ENCODE data around the gene MRGPRX2. TPM values are rescaled to one million over a fixed set of nuclear protein-coding genes. Genes with fewer than 3 reads are reported as not detected.

MRGPRX2 gene
- total RNA-seq, 2 experiments from 2014 or later: not detected

DNA sequence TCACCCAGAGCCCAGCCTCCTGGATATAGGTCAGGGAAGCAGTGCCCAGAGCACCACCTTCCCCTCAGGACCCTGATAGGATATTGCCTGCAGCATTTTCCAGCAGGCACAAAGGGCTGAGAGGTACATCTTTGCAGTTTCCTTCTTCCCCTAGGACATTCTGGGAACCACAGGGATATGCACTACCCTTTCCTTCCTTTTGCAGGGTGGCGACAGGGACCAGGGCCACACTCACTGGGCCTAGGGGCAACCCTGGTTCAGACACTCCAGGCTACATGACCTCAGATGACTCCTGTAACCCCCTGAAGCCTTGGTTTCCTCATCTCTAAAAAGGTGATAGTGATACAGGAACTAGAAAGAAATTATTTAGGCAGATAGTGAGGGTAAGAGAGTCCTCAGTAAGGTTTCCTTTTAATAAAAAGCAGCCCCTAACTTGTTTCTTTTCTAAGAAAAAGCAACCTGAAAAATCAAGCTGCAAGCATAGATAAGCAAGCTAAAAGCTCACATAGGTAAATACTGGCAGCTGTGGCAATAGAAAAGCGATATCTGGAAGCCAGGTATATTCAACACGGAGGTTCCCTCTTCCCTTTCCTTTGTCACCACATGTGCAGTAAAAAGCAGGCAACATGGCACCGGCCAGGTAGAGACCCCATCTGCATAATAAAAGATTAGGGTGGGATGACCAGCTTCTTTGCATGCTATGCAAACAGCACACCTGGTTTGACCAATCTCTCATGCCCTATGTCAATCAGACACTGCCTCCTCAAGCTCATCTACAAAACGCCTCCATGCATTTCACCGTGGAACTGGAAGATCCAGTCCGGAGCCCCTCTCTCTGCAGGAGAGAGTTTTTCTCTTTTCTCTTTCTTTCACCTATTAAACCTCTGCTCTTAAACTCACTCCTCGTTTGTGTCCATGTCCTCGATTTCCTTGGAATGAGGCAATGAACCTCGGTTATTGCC, 13.2 kb upstream of the MRGPRX2 start:
- no peak overlapping the region for H3K27ac Mint-ChIP-seq
- no peaks in the 10 kb centered on the region for H3K36me3 Mint-ChIP-seq
- peaks cover 11% of the 10 kb centered on the region for H3K9me3 Mint-ChIP-seq
- no peak for DNase-seq
- no peak overlapping the region for H3K4me3 Mint-ChIP-seq
- ChIA-PET CTCF (interaction anchor here (0.7 to 7.9 kb wide), 6 partner anchors 6 to 484 kb away, joined by 3 to 55 read pairs (median 4); partner anchors contain the start of genes MRGPRX2 and ZDHHC13), POLR2A (no interaction called here)
- H3K4me1 Mint-ChIP-seq (ENCODE audit: low read depth): peaks cover 4% of the 10 kb centered on the region
- intact Hi-C loops (cut with micrococcal nuclease): loop anchor here (5.0 to 10.0 kb wide), 3 partner anchors 101 to 829 kb away; no protein-coding TSS in a partner anchor
- peaks cover 3% of the 10 kb centered on the region for H3K27me3 Mint-ChIP-seq

DNA sequence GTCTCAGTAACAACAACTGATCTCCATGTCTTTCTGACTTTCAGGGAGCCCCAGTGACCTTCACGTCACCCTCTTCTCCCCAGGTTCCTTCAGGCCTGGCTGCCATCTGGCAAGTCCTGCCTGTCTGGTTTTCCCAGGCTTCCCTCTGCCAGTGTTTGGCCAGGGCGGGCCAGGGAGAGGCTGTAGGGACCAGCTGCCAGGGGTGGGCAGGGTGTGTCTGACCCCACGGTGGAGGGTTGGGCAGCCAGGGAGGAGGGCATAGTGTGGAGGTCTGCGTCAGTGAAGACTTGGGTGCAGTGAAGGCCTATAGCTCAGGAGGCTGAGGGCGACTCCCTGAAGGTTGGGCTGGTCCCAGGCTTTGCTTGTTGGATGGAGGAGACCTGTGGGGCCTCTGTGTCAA, 11.9 kb upstream of the MRGPRX2 start:
- H3K4me3 Mint-ChIP-seq: no peak overlapping the region
- ChIA-PET POLR2A (no interaction called here), CTCF (interaction anchor here (0.9 to 7.9 kb wide), 6 partner anchors 7 to 488 kb away, joined by 3 to 55 read pairs (median 21); partner anchors contain the start of gene MRGPRX2)
- intact Hi-C loops (cut with micrococcal nuclease): loop anchor here (5.0 to 10.0 kb wide), 3 partner anchors 102 to 830 kb away; no protein-coding TSS in a partner anchor
- peaks cover 16% of the 10 kb centered on the region for H3K9me3 Mint-ChIP-seq
- H3K27me3 Mint-ChIP-seq: peaks cover 3% of the 10 kb centered on the region
- no peaks in the 10 kb centered on the region for H3K36me3 Mint-ChIP-seq
- H3K4me1 Mint-ChIP-seq (ENCODE audit: low read depth): peaks cover 4% of the 10 kb centered on the region
- DNase-seq: no peak
- H3K27ac Mint-ChIP-seq: no peak overlapping the region

DNA sequence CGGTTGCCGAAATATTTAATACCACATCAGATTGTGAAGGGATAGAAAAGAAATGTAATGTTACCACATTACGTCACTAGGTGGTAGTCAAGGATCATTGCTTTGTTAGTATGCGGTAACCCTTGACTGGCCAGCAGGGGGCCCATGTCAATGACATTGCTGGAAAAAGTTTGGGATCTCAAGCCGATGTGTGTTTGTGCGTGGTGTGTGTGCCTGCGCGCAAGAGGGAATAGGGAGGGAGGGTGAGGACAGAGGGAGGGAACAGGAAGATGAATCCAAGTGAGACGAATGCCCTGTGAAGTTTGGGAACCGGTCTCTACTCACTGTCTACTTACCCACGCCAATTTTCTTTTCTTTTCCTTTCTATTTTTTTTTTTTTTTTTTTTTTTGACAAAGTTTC, 10.7 kb upstream of the MRGPRX2 start:
- Mint-ChIP-seq H3K36me3 (no peaks in the 10 kb centered on the region), H3K4me1 (ENCODE audit: low read depth) (peaks cover 4% of the 10 kb centered on the region), H3K9me3 (peaks cover 16% of the 10 kb centered on the region), H3K27ac (no peak overlapping the region), H3K4me3 (peak overlapping the region; percentile 19), H3K27me3 (peaks cover 3% of the 10 kb centered on the region)
- POLR2A ChIA-PET: no interaction called here
- CTCF ChIA-PET: interaction anchor here (0.6 to 7.9 kb wide), 31 partner anchors 8 to 672 kb away, joined by 3 to 55 read pairs (median 4); partner anchors contain the start of genes MRGPRX2 and ZDHHC13
- intact Hi-C loops (cut with micrococcal nuclease): loop anchor here (1.0 to 10.0 kb wide), 5 partner anchors 104 to 831 kb away; no protein-coding TSS in a partner anchor
- DNase-seq: peak; percentile 69

DNA sequence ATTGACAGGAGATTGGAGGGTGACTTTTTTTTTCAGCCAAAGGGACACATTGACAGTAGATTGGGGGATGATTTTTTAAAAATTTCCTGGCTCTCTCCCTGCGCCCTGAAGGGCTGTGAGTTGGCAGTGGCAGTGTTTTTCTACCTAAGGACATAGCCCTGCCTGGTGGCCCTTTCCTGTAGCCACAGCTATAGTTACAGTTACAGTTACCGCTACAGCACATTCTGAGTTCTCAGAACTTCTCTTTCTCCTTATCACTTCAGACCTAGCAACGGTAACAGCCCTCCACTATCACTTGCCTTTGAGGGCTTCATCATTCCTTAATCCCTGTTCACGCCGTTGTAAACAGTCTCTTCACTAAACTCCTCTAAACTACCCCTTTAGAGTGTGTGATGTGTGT, 684 bp downstream of the MRGPRX2 start:
- H3K4me3 Mint-ChIP-seq: no peak overlapping the region
- H3K36me3 Mint-ChIP-seq: no peaks in the 10 kb centered on the region
- H3K27ac Mint-ChIP-seq: no peak overlapping the region
- H3K4me1 Mint-ChIP-seq (ENCODE audit: low read depth): peaks cover 21% of the 10 kb centered on the region
- intact Hi-C loops (cut with micrococcal nuclease): no loop called here
- no peak for DNase-seq
- CTCF ChIA-PET: interaction anchor here (0.7 to 3.2 kb wide), 3 partner anchors 12 to 46 kb away, joined by 3 to 32 read pairs (median 3); no protein-coding TSS in a partner anchor
- POLR2A ChIA-PET: interaction anchor here (0.6 to 1.0 kb wide), 2 partner anchors 17 to 382 kb away, joined by 3 read pairs; no protein-coding TSS in a partner anchor
- H3K27me3 Mint-ChIP-seq: no peaks in the 10 kb centered on the region
- H3K9me3 Mint-ChIP-seq: no peaks in the 10 kb centered on the region

DNA sequence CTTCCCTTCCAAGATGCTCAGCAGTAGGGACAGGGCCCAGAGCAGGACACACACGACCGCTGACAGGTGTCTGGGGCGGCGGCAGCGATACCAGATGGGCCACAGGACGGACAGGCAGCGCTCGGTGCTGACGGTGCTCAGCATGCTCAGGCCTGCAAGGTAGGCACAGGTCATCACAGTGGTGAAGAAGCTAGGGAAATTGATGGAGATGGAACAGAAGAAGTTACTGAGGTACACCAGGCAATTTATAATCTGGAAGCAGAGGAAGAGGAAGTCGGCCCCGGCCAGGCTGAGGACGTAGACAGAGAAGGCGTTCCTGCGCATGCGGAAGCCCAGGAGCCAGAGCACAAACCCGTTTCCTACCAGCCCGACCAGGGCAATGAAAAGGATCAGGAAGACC, 4.6 kb downstream of the MRGPRX2 start:
- DNase-seq: no peak

DNA sequence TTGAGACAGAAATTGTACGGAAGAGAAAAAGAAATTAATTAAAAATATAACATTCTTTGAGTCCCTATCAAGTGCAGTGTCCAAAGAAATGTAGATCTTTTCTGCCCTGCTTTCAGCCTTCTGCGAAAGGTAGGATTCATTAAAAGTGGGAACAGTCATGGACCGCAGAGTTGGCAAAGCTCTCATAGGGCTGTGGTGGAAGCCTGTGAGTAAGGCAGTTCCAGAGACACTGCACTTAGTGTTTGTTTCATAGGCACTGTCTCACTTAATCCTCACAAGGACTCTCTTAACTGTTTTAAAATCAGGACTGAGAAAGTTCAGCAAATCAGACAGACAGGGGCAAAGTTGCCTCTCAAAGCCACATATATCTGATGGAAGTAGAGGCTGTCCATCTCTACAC, 5.5 kb downstream of the MRGPRX2 start:
- Mint-ChIP-seq H3K9me3 (no peaks in the 10 kb centered on the region), H3K4me3 (no peak overlapping the region), H3K36me3 (no peaks in the 10 kb centered on the region), H3K4me1 (ENCODE audit: low read depth) (peaks cover 2% of the 10 kb centered on the region), H3K27me3 (peaks cover 2% of the 10 kb centered on the region), H3K27ac (no peak overlapping the region)
- no peak for DNase-seq
- ChIA-PET CTCF (interaction anchor here (0.6 to 4.2 kb wide), 3 partner anchors 16 to 867 kb away, joined by 3 to 17 read pairs (median 8); no protein-coding TSS in a partner anchor), POLR2A (no interaction called here)
- intact Hi-C loops (cut with micrococcal nuclease): no loop called here

More for the DNA sequence above, 4.6 kb downstream of the MRGPRX2 start:
- CTCF ChIA-PET: no interaction called here
- Mint-ChIP-seq H3K4me3 (no peak overlapping the region), H3K9me3 (no peaks in the 10 kb centered on the region), H3K27ac (no peak overlapping the region), H3K27me3 (no peaks in the 10 kb centered on the region), H3K4me1 (ENCODE audit: low read depth) (peaks cover 10% of the 10 kb centered on the region), H3K36me3 (no peaks in the 10 kb centered on the region)
- intact Hi-C loops (cut with micrococcal nuclease): no loop called here
- POLR2A ChIA-PET: no interaction called here

DNA sequence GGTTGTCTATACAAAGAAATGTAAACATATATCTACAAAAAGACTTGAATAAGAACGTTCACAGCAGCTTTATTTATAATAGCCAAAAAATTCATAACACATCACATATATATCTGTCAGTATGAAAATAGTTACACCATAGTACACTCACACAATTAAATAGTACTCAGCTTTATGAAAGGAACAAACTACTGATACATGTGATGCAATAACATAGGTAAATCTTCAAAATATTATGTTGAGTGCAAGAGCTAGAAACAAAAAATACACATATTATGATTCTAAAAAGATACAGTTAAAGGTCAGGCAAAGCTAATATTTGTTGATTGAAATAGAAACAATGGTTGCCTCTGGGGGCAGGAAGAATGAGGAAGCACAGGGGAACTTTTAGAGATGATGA, 6.6 kb downstream of the MRGPRX2 start:
- ChIA-PET POLR2A (no interaction called here), CTCF (interaction anchor here (1.2 to 4.2 kb wide), 3 partner anchors 17 to 27 kb away, joined by 3 to 17 read pairs (median 8); no protein-coding TSS in a partner anchor)
- Mint-ChIP-seq H3K27ac (no peak overlapping the region), H3K4me1 (ENCODE audit: low read depth) (no peaks in the 10 kb centered on the region), H3K36me3 (no peaks in the 10 kb centered on the region), H3K27me3 (peaks cover 4% of the 10 kb centered on the region), H3K4me3 (no peak overlapping the region), H3K9me3 (no peaks in the 10 kb centered on the region)
- DNase-seq: no peak
- intact Hi-C loops (cut with micrococcal nuclease): no loop called here

DNA sequence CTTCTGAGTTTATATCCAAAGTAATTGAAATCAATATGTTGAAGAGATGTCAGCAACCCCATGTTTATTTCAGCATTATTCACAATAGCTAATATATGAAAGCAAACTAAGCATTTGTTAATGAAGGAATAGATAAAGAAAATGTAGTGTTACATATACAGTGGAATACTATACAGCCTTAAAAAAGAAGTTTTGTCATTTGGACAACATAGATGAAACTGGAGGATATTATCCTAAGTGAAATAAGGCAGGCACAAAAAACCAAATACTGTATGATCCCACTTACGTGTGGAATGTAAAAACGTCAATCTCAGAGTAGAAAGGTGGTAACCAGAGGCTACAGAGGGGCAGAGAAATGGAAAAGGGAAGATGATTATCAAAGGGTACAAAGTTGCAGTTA, 10.2 kb downstream of the MRGPRX2 start:
- H3K4me1 Mint-ChIP-seq (ENCODE audit: low read depth): no peaks in the 10 kb centered on the region

DNA sequence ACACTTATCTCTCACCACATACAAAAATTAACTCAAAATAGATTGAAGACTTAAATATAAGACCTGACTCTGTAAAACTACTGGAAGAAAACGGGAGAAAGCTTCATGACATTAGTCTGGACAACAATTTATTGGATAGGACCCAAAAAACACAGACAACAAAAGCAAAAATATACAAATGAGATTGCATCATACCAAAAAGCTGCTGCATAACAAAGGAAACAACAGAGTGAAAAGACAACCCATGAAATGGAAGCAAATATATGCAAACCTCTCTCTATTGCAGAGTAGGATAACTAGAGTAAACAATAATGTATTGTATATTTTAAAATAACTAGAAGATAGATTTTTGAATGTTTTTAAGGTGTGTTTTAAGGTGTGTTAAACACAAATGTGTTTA, 11.2 kb downstream of the MRGPRX2 start:
- no peak overlapping the region for H3K27ac Mint-ChIP-seq
- no peaks in the 10 kb centered on the region for H3K36me3 Mint-ChIP-seq
- H3K9me3 Mint-ChIP-seq: no peaks in the 10 kb centered on the region
- POLR2A ChIA-PET: no interaction called here
- H3K4me3 Mint-ChIP-seq: no peak overlapping the region
- no peak for DNase-seq
- CTCF ChIA-PET: no interaction called here
- H3K4me1 Mint-ChIP-seq (ENCODE audit: low read depth): no peaks in the 10 kb centered on the region
- intact Hi-C loops (cut with micrococcal nuclease): no loop called here
- H3K27me3 Mint-ChIP-seq: peaks cover 8% of the 10 kb centered on the region

More for the DNA sequence above, 10.2 kb downstream of the MRGPRX2 start:
- peaks cover 8% of the 10 kb centered on the region for H3K27me3 Mint-ChIP-seq
- no peaks in the 10 kb centered on the region for H3K9me3 Mint-ChIP-seq
- no peak overlapping the region for H3K27ac Mint-ChIP-seq
- DNase-seq: no peak
- H3K4me3 Mint-ChIP-seq: no peak overlapping the region
- intact Hi-C loops (cut with micrococcal nuclease): no loop called here
- H3K36me3 Mint-ChIP-seq: no peaks in the 10 kb centered on the region
- ChIA-PET POLR2A (no interaction called here), CTCF (interaction anchor here (1.3 kb wide), 1 partner anchor 21 kb away, joined by 3 read pairs; no protein-coding TSS in a partner anchor)

DNA sequence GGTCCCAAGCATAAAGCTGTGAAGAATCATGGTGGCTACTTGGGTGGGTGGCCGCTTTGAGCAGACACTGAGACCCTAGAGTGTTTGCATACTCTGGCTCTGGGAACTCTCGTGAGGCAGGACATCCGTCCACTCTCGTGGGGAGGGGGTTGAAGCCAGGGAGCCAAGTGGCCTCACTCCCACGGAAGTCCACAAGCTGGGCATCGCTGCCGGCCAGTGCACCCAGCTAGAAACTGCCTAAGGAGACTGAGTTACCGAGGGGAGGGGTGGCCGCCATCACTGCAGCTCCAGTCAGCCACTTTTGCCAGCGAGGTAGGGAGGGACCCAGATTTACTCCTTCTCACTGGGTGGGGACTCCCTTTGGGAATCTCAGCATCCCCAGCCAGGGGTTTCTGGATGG, 20.5 kb downstream of the MRGPRX2 start:
- intact Hi-C loops (cut with micrococcal nuclease): no loop called here
- peaks cover 18% of the 10 kb centered on the region for H3K27me3 Mint-ChIP-seq
- POLR2A ChIA-PET: no interaction called here

DNA sequence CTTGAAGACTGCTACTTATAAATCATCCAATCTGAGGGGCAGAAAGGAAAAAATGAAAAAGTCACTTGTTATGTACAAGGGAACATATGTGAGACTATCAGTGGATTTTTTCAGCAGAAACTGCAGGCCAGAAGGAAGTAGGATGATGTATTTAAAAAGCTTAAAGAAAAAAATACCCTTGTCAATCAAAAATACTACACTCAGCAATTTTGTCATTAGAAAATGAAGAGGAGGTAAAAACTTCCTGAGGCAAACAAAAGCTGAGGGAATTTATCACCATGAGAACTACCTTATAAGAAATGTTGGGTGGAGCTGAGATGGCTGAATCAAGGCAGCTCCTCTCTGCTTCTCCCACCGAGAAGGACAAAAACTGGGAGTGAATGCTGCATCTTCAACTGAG, 21.1 kb downstream of the MRGPRX2 start:
- H3K4me3 Mint-ChIP-seq: no peak overlapping the region
- H3K27ac Mint-ChIP-seq: no peak overlapping the region
- DNase-seq: no peak
- POLR2A ChIA-PET: no interaction called here
- peaks cover 18% of the 10 kb centered on the region for H3K27me3 Mint-ChIP-seq
- no peaks in the 10 kb centered on the region for H3K4me1 Mint-ChIP-seq (ENCODE audit: low read depth)
- H3K9me3 Mint-ChIP-seq: peaks cover 10% of the 10 kb centered on the region
- no peaks in the 10 kb centered on the region for H3K36me3 Mint-ChIP-seq
- CTCF ChIA-PET: interaction anchor here (1.5 kb wide), 1 partner anchor 37 kb away, joined by 3 read pairs; no protein-coding TSS in a partner anchor
- intact Hi-C loops (cut with micrococcal nuclease): no loop called here

More for the DNA sequence above, 20.5 kb downstream of the MRGPRX2 start:
- no peak for DNase-seq
- CTCF ChIA-PET: no interaction called here
- H3K36me3 Mint-ChIP-seq: no peaks in the 10 kb centered on the region
- H3K4me1 Mint-ChIP-seq (ENCODE audit: low read depth): no peaks in the 10 kb centered on the region
- peaks cover 10% of the 10 kb centered on the region for H3K9me3 Mint-ChIP-seq
- no peak overlapping the region for H3K4me3 Mint-ChIP-seq
- no peak overlapping the region for H3K27ac Mint-ChIP-seq

DNA sequence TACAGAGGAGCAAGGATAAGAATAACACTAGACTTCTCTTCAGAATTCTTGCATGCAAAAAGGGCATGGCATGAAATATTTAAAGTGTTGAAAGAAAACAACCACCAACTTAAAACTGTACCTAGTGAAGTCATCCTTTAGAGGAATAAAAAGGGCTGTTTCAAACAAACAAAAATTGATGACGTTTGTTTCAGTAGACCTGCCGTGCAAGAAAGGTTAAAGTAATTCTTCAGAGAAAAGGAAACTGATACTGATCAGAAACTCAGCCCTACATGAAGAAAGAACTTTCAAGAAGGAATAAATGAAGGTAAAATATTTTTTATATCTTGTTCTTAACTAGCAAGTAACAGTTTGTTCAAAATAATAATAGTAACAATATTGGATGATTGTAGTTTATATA, 27.5 kb downstream of the MRGPRX2 start:
- ChIA-PET POLR2A (no interaction called here), CTCF (no interaction called here)
- intact Hi-C loops (cut with micrococcal nuclease): no loop called here
- DNase-seq: no peak
- Mint-ChIP-seq H3K36me3 (no peaks in the 10 kb centered on the region), H3K4me3 (no peak overlapping the region), H3K27me3 (peaks cover 27% of the 10 kb centered on the region), H3K27ac (no peak overlapping the region), H3K4me1 (ENCODE audit: low read depth) (no peaks in the 10 kb centered on the region), H3K9me3 (no peaks in the 10 kb centered on the region)

Data from activated CD4-positive, alpha-beta memory T cell treated with anti-CD3 and anti-CD28 coated beads for 36 hours (primary cell).